Activated CD8-positive, alpha-beta memory T cell treated with anti-CD3 and anti-CD28 coated beads, Interleukin-2, amount 50 U/mL, for 24 hours (primary cell): ENCODE results near the gene HOXA11.

Source experiments
- DNase-seq: peaks from one replicate; pipeline ENCODE4 v3.0.0-alpha.2; 2020; ENCODE audit errors: extremely low read depth

Gene HOXA11

GRCh38 chr7:27147199-27148030 lies 37.6 kb downstream of the HOXA11 start, which contains the start of gene HOXA6:
HOXA6 (minus strand) TSS chr7:27147774; CDS start chr7:27147749, 25 bp downstream.
- no peak for DNase-seq

GRCh38 chr7:27146491-27147198 lies 38.4 kb downstream of the HOXA11 start:
- DNase-seq: no peak

GRCh38 chr7:27145914-27146412 lies 39.1 kb downstream of the HOXA11 start:
- DNase-seq: no peak

GRCh38 chr7:27145165-27145913 lies 39.7 kb downstream of the HOXA11 start:
- DNase-seq: no peak

- no peak for DNase-seq
Measured at GRCh38 chr7:27144781-27145164, 40.3 kb downstream of the HOXA11 start.

- no peak for DNase-seq
Measured at GRCh38 chr7:27143950-27144780, 40.9 kb downstream of the HOXA11 start.

GRCh38 chr7:27143023-27143949 lies 41.7 kb downstream of the HOXA11 start, which contains the start of gene HOXA5:
HOXA5 (minus strand) TSS chr7:27143681; CDS start chr7:27143607, 74 bp downstream.
- DNase-seq: no peak

GRCh38 chr7:27142580-27143022 lies 42.4 kb downstream of the HOXA11 start:
- no peak for DNase-seq

- no peak for DNase-seq
Measured at GRCh38 chr7:27141923-27142579, 43.0 kb downstream of the HOXA11 start.

GRCh38 chr7:27141137-27141922 lies 43.7 kb downstream of the HOXA11 start:
- DNase-seq: no peak

GRCh38 chr7:27140126-27140857 lies 44.7 kb downstream of the HOXA11 start:
- DNase-seq: no peak

GRCh38 chr7:27139334-27140125 lies 45.5 kb downstream of the HOXA11 start:
- no peak for DNase-seq

- no peak for DNase-seq
Measured at GRCh38 chr7:27138985-27139333, 46.1 kb downstream of the HOXA11 start.

GRCh38 chr7:27138472-27138871 lies 46.6 kb downstream of the HOXA11 start:
- DNase-seq: no peak

- DNase-seq: no peak
Measured at GRCh38 chr7:27137640-27138315, 47.3 kb downstream of the HOXA11 start.

- no peak for DNase-seq
Measured at GRCh38 chr7:27134392-27134791, 50.6 kb downstream of the HOXA11 start.
